Kidney capillary endothelial cell (primary cell): ENCODE measurements around the gene KDSR.

Source experiments
- DNase-seq: peaks from one replicate; pipeline ENCODE4 v3.0.0-alpha.2; 2018; ENCODE audit warnings: low spot score

KDSR gene

DNA sequence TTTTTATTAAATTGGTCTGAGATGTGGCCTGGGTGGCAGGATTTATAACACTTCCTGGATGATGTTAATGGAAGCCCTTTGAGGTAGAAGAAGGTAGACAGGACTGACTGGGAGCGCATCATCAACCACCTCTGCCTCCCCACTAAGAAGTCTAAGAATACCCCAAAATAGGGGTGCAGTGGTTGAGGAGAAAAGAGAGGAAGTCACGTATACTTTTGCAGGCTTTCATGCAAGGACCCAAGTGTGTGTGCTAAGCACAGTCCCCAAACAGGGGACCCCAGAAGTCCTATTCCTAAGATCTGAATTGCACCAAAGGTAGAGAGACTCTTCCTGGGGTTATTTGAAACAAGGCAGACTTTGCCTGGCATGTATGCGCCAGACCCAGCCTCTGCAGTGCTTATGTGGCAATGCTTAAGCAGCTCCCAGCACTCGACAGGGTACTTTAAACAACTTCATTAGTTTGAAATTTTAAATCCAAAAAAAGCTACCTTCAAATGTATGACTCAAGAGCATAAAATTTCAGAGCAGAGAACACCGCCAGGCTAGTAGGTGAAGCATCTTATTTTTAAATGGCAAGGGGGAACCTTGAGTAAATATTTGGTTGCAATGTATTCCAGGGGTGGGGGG is 82.7 kb downstream of the KDSR start:
- DNase-seq = no peak

DNA sequence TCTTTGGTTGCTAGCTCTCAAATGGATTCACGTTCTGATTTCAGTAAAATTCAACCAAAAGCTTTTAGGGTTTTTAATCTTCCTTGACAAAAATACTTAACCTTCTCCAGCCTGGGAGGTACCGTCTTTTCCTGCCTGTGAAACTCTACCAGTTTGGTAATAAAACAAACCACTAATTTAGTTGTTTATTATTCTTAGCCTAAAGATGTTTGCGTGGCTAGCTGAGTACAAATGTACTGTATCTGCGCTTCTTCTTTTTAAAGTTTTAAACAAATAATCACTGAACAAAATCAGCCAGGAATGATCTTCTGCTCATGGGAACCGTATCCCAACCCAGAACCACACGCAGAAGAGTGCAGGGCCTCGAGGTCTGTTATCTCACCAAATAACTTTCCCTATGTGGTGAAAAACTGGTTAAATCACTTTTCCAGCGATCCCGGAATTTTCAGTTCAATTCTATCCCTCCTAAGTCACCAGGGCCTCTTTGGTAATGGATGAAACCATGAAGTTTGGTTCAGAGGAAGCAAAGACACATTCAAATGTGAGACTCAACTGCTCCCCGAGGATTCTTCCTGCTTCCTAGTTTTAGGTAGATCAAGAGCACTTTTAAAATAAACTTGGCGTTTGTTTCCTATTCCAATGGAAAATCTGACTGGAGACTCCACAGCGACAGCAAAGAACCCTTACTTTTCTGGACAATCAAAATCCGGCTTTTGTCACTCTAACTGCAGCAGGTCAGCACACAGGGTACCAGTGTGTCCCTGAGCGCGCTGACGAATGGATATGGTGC is 83.5 kb downstream of the KDSR start:
- DNase-seq = no peak

DNA sequence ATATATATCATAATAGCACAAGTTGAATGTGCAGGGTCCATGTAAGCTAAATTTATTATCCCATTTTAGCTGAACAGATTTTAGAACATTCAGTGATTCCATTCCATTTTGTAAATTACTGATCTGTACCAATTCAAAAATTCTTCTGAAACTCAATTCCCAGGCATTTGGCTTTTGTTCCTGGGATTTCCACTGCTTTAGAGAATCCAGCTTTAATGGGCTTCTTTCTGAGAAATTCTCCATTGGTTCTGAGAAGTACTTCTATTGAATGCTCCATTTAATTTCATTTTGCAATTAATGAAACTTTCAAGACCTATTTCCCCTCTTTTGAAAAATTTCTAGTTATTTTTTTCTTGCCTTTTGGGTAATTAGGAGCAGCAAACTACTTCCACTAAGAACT is 84.2 kb downstream of the KDSR start:
- no peak for DNase-seq
